Loucy (cell line): ENCODE results near the gene ADAMTSL2.

Source experiments
- EZH2phosphoT487 ChIP-seq: fragments of 200-600 bp; IDR thresholded peaks from 2 replicates; pipeline ENCODE4 v1.6.1; 2018; ENCODE audit warnings: antibody characterized with exemption, mild to moderate bottlenecking, moderate library complexity, borderline replicate concordance
- TF ChIP-seq, protein P1 (sequence below): fragments of 200-600 bp; sonication (generic); conservative IDR thresholded peaks from 2 replicates; pipeline ENCODE4 v1.5.1; 2014; ENCODE audit warnings: mild to moderate bottlenecking, antibody characterized with exemption, low read length

DNA sequence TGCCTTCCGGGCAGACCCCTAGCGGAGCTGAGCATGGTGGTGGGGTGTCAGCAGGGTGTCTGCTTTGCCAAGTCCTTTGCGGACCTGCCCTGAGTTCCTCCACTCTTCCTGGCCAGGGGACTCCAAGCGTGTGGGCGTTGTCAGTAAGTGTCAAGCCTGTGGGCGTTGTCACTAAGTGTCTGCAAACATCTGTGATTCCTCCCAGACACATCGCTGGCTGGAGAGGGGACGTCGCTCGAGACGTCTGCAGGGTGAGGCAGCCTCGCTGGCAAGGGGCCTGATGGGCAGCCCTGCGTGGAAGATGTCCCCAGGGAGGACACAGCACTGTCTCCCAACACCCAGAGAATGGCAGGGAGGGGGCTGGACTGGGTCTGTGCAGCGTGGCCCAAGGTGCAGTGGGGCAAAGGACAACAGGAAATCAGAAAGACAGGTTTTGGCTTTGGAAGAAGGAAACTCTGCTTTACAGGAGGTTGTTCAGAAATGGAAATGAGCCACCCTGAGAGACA lies 28.8 kb downstream of the ADAMTSL2 start:
- TF ChIP-seq, protein P1, sequence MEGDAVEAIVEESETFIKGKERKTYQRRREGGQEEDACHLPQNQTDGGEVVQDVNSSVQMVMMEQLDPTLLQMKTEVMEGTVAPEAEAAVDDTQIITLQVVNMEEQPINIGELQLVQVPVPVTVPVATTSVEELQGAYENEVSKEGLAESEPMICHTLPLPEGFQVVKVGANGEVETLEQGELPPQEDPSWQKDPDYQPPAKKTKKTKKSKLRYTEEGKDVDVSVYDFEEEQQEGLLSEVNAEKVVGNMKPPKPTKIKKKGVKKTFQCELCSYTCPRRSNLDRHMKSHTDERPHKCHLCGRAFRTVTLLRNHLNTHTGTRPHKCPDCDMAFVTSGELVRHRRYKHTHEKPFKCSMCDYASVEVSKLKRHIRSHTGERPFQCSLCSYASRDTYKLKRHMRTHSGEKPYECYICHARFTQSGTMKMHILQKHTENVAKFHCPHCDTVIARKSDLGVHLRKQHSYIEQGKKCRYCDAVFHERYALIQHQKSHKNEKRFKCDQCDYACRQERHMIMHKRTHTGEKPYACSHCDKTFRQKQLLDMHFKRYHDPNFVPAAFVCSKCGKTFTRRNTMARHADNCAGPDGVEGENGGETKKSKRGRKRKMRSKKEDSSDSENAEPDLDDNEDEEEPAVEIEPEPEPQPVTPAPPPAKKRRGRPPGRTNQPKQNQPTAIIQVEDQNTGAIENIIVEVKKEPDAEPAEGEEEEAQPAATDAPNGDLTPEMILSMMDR = no peak
- no peak for TF ChIP-seq EZH2phosphoT487
